Stimulated activated CD4-positive, alpha-beta T cell treated with anti-CD3 and anti-CD28 coated beads, Interleukin-2, amount 100 ng/mL, for 48 hours (primary cell): ENCODE data around the gene SELENOO.

Experiments
- DNase-seq, 2 donors: peaks; one replicate each; pipeline ENCODE4 v3.0.0-alpha.2; 2020

The SELENOO gene

GRCh38 chr22:50185375-50186087 is 15.3 kb upstream of the SELENOO start, which contains the start of gene TRABD:
TRABD (plus strand) TSS chr22:50185913; CDS start chr22:50193061, 7,148 bp downstream.
- peak; percentile 81 to 88 for DNase-seq

DNA sequence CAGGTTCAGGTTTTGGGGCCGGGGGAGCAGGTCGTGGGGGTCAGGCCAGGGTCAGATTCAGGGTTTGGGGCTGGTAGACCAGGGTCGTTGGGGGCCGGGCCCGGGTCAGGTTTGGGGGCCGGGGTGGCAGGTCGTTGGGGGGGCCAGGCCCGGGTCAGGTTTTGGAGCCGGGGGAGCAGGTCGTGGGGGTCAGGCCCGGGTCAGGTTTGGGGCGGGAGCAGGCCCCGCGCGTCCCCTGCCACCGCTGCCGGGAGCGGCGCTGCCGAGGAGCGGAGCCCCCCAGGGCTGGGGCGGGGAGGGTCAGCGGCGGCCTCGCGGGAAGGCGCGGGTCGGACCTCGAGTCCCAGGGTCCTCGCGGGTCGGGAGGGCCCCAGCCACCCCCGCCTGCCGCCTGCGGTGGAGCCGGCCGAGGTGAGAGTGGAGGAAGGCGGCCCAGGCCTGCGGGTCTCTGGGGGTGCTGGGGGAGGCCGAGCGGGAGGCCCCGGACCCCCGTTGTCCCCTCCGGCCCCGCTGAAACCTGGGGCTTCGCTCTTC is 14.6 kb upstream of the SELENOO start:
- no peak for DNase-seq

GRCh38 chr22:50186761-50187523 is 13.9 kb upstream of the SELENOO start:
- DNase-seq: no peak

- DNase-seq: no peak
Measured at GRCh38 chr22:50188356-50188755, 12.5 kb upstream of the SELENOO start.

- no peak for DNase-seq
Measured at GRCh38 chr22:50189184-50189848, 11.5 kb upstream of the SELENOO start.

DNA sequence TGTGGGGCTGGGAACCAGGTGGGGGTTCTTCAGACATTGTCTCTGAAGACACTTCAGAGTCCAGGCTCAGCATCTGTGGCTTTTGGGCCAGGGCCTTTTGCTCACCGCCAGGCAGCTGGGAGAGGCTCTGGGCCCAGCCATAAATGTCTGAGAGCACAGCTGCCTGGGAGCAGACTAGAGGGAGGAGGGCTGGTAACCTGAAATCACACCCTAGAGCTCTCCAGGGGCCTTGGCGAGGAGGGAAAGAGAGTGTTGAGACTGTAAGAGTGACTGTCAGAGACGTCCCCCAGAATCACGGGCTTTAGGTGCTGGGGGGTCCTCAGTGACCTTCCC is 11.0 kb upstream of the SELENOO start:
- DNase-seq: no peak

- peak; percentile 61 to 63 for DNase-seq
Measured at GRCh38 chr22:50190182-50190940, 10.4 kb upstream of the SELENOO start.

DNA sequence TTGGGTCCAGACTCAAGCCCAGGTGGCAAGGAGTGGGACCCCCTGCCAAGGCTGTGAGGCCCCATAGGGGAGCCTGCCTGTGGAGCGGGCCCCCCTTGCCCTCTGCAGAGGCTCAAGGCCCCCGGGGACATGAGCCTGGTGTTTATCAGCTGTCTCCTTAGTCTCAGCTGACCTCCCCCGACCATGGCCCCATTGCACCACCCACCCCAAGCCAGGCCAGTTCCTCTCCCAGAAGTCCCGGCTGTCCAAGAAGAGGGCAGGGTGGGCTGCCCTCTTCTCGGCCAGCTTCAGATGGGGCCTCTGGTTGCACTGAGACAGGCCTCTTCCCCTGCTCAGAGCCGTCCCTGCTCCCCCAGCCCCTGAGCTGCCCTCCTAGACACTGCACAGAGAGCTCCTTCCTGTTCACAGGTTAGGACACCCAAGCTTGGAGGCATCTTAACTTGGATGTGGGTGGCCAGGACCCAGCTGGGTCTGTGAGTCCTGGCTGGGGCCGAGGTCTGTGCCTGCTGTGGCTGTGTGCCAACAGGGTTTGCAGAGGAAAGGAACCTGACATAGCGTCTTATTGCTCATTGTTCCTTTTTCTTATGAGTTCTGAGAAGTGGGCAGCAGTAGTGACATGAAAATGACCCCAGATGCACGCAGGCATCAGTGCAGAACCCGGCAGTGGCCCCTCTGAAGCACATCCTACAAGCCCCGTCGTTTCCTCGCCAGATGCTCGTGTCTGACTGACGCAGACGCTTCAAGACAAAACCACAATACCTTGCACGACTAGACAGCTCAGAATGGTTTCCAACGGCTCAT is 9.7 kb upstream of the SELENOO start:
- DNase-seq: peak; percentile 45 to 52

DNA sequence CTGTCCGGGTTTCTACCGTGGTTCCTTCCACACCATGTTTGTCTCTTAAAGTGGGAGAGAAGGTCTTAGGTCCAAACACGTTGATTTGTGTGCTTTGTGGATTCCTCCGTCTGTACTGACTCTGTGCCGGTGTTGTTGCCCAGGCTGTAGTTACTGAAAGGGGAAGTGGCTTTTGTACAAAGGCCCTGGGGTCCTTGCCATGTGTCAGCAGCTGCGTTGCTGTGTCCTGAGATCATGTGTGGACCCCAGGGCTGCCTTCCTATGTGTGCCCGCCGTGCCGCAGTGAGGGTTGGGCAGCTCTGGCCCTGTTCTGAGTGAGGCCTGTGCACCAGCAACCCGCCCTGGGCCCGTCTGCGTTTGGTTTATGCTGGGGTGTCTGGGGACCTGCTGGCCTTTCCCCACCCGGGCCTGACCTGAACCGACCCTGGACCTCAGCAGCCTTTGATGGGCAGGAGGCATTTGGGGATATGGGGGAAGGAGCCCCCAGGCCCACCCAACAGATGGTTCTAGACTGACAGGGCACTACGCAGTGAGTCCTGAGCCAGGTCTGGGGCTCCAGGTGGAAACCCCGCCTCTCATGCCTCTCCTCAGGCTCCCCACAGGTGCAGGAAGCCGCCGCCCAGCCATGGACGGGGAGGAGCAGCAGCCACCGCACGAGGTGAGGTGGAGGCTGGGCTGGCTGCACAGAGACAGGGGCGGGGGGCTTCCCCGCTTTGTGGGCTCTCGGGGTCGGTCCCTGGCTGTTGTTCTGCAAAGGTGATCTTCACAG is 8.2 kb upstream of the SELENOO start:
- no peak for DNase-seq

DNA sequence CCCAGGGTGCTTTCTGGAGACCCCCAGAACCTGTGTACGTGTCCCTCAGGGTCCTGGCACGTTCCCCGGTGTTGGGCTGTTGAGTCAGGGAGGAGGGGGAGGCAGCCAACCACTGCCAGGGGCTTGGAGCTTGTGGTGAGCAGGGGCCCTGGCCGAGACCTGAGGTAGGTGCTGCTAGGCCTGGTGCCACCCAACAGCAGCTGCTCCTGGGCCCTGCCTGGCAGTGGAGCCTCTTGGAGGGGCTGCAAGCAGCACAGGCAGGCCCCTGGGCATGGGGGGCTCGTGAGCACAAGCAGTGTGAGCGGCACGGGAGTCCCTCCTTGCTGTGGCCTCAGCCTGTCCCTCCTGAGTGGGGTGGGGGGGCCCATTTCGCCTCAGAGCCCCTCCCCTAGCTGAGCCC is 7.2 kb upstream of the SELENOO start:
- no peak for DNase-seq

- DNase-seq: no peak
Measured at GRCh38 chr22:50194037-50194805, 6.6 kb upstream of the SELENOO start.

DNA sequence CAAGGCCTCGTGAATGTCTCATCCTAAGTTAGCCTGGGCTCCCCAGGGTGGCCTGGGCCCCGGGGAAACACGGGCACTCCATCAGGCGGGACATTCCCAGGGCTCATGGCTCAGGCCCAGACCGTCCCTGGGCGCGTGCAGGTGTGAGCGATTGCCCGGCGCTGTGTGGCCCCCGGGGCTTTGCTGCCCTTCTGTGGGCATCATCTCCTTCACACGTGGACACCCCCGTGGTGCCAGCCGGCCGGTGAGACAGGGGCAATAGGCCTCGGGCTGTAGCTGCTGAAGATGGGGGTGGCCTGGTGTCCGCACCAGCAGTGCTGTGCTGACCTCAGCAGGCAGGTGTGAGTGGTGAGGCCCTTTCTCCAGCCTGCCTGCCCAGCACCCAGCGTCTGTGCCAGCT is 4.6 kb upstream of the SELENOO start:
- no peak for DNase-seq

DNA sequence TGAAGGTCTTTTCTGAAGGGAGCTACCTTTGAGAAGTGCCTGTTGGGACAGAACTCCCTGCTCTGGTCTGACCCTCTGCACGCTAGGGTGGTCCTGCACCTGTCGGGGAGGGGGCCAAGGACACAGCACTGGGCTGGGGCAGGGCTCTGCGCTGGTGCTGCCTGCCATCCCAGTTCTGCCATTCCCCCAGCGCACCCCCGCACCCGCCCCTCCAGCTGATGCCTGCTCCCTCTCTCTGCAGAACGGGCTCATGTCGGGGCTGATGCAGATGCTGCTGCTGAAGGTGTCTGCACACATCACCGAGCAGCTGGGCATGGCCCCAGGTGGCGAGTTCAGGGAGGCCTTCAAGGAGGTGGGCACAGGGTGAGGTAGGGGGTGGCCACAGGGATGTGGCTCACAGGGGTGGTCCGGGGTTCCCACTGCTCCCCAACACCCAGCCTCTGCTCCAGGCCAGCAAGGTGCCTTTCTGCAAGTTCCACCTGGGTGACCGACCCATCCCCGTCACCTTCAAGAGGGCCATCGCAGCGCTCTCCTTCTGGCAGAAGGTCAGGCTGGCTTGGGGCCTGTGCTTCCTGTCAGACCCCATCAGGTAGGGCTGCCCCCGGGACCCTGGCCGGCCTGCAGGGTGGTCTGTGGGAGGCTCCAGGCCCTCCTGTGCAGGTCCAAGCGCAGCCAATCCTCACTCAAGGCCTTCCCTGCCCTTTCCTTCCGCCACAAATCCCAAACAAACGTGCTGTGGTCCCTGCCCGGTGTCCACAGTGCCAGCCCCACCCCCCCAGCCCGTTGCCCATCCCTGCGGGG is 3.6 kb upstream of the SELENOO start:
- DNase-seq: no peak

GRCh38 chr22:50197856-50198623 is 2.8 kb upstream of the SELENOO start:
- no peak for DNase-seq

- DNase-seq: no peak
Measured at GRCh38 chr22:50198624-50199017, 2.2 kb upstream of the SELENOO start.

- DNase-seq: no peak
Measured at GRCh38 chr22:50199251-50199721, 1.5 kb upstream of the SELENOO start.

DNA sequence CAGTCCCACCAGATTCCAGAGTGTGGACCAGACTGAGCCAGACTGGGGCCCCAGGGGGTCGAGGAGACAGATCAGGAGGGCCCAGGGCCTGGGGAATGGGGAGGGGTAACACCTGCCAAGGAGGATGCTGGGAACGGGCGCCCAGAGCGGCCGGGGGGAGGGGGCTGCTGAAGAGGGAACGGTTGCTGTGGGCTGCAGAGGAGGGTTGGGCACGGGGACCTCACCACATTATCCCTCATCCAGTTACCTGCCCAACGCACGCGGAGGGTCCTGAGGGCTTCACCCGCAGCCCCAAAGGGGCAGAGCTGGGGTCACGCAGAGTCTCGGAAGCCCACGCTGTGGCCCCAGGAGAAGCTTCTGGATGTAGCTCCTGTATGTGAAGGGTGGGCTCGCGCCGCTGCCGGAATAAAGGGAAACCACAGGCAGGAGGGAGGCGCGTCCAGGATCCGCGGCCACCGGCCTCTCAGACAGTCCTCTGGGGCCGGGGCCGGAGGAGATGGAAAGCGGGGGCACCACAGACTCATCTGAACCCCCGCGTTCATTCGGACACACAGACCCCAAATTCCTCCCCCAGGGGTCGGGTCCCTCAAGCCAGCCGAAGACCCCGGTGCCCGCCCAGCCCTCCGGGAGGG is 866 bp upstream of the SELENOO start:
- DNase-seq: no peak
